Smooth muscle cell (in vitro differentiated cells): ENCODE results near the gene OSBPL6. TPM values are rescaled to one million over a fixed set of nuclear protein-coding genes. Genes with fewer than 3 reads are reported as not detected.

Experiments
- DNase-seq: peaks from one replicate; lab custom pipeline; 2025; ENCODE audit not compliant: unreplicated experiment; lab: John Stamatoyannopoulos, UW
- H2AFZ ChIP-seq: fragments of 200-600 bp; sonication (generic); 2 replicates; pipeline ENCODE4 v1.6.0; 2016; ENCODE audit warnings: antibody characterized with exemption, low read depth, mild to moderate bottlenecking
- H3F3A ChIP-seq: fragments of 200-600 bp; sonication (generic); 2 replicates; pipeline ENCODE4 v1.6.0; 2017; ENCODE audit warnings: antibody characterized with exemption, low read depth
- H3K27ac ChIP-seq: fragments of 200-600 bp; sonication (generic); 2 replicates; pipeline ENCODE4 v1.5.1; 2016; ENCODE audit warnings: low read depth, mild to moderate bottlenecking
- H3K27me3 ChIP-seq: fragments of 200-600 bp; sonication (generic); 2 replicates; pipeline ENCODE4 v1.6.1; 2016; ENCODE audit warnings: low read depth, mild to moderate bottlenecking
- H3K36me3 ChIP-seq: fragments of 200-600 bp; sonication (generic); 2 replicates; pipeline ENCODE4 v1.5.1; 2016; ENCODE audit warnings: low read depth
- H3K4me1 ChIP-seq: fragments of 200-600 bp; sonication (generic); 2 replicates; pipeline ENCODE4 v1.5.1; 2016; ENCODE audit warnings: low read depth
- H3K4me2 ChIP-seq: fragments of 200-600 bp; sonication (generic); 2 replicates; pipeline ENCODE4 v1.6.0; 2016; ENCODE audit warnings: mild to moderate bottlenecking
- H3K4me3 ChIP-seq: fragments of 200-600 bp; sonication (generic); 2 replicates; pipeline ENCODE4 v1.5.1; 2016; ENCODE audit warnings: mild to moderate bottlenecking
- H3K79me2 ChIP-seq: fragments of 200-600 bp; sonication (generic); 2 replicates; pipeline ENCODE4 v1.6.0; 2016; ENCODE audit warnings: low read depth, mild to moderate bottlenecking
- H3K9ac ChIP-seq: fragments of 200-600 bp; sonication (generic); 2 replicates; pipeline ENCODE4 v1.6.0; 2016; ENCODE audit warnings: low read depth
- H3K9me3 ChIP-seq: fragments of 200-600 bp; sonication (generic); replicated peaks from 2 replicates; pipeline ENCODE4 v1.5.1; 2016; ENCODE audit warnings: low read depth
- H4K20me1 ChIP-seq: fragments of 200-600 bp; sonication (generic); 2 replicates; pipeline ENCODE4 v1.6.0; 2016; ENCODE audit warnings: low read depth
- CTCF ChIP-seq: fragments of 200-600 bp; sonication (generic); IDR thresholded peaks from 2 replicates; pipeline ENCODE4 v1.5.1; 2017; ENCODE audit warnings: borderline replicate concordance, mild to moderate bottlenecking, antibody characterized with exemption; ENCODE audit not compliant: insufficient read depth, poor library complexity, severe bottlenecking
- WGBS: methylation state at CpG from one replicate; pipeline ENCODE4 v1.1.7; 2016; ENCODE audit warnings: low lambda C conversion rate; 5-methylcytosine and 5-hydroxymethylcytosine counted together
- polyA plus RNA-seq: library from polyadenylated mRNA; unstranded; fragments of >200 nt; fragmentation: Nextera tagmentation; extraction: Ambion mirVana; gene quantifications from 2 replicates; pipeline ENCODE4 v1.2.1, GENCODE V29; 2016
- total RNA-seq: library from RNA; depleted of rRNA; stranded (reverse); fragments of >200 nt; gene quantifications from 2 replicates; pipeline ENCODE4 v1.2.3, GENCODE V29; 2014

OSBPL6 gene
- total and polyA plus RNA-seq, 2 experiments from 2014 or later, result 7.4 to 7.6 TPM

- Histone ChIP-seq H3K4me2 (no peak overlapping the region), H3K27ac (no peak overlapping the region), H3K9ac (no peak overlapping the region), H3K4me1 (no peaks in the 10 kb centered on the region), H3K4me3 (no peak overlapping the region), H3K27me3 (no peaks in the 10 kb centered on the region), H2AFZ (no peak overlapping the region), H3K36me3 (no peaks in the 10 kb centered on the region), H3K79me2 (no peaks in the 10 kb centered on the region), H3K9me3 (no peaks in the 10 kb centered on the region), H3F3A (no peaks in the 10 kb centered on the region), H4K20me1 (no peaks in the 10 kb centered on the region)
- TF ChIP-seq CTCF, result no peak
- 73% methylated on average over 7 of the region's 7 CpGs for WGBS
- DNase-seq, result no peak
Observed at GRCh38 chr2:178388287-178388686, 194.0 kb downstream of the OSBPL6 start.

- H3K4me3 ChIP-seq, result no peak overlapping the region
- DNase-seq, result no peak
- no peaks in the 10 kb centered on the region for H3K4me1 ChIP-seq
- H3K79me2 ChIP-seq, result no peaks in the 10 kb centered on the region
- H3K36me3 ChIP-seq, result no peaks in the 10 kb centered on the region
- no peak for TF ChIP-seq CTCF
- H2AFZ ChIP-seq, result no peak overlapping the region
- H3K27me3 ChIP-seq, result no peaks in the 10 kb centered on the region
- H3K4me2 ChIP-seq, result no peak overlapping the region
- no peaks in the 10 kb centered on the region for H3K9me3 ChIP-seq
- WGBS, result 64% methylated on average over 4 of the region's 4 CpGs
- H3K27ac ChIP-seq, result no peak overlapping the region
- H3K9ac ChIP-seq, result no peak overlapping the region
- no peaks in the 10 kb centered on the region for H3F3A ChIP-seq
- H4K20me1 ChIP-seq, result no peaks in the 10 kb centered on the region
Observed at GRCh38 chr2:178391701-178392100, 197.4 kb downstream of the OSBPL6 start.

- no peak overlapping the region for H3K27ac ChIP-seq
- no peak overlapping the region for H3K9ac ChIP-seq
- H3K36me3 ChIP-seq, result no peaks in the 10 kb centered on the region
- H3F3A ChIP-seq, result no peaks in the 10 kb centered on the region
- no peaks in the 10 kb centered on the region for H3K27me3 ChIP-seq
- no peaks in the 10 kb centered on the region for H3K4me1 ChIP-seq
- WGBS, result 97% methylated on average over 3 of the region's 3 CpGs
- DNase-seq, result no peak
- H2AFZ ChIP-seq, result no peak overlapping the region
- no peak overlapping the region for H3K4me3 ChIP-seq
- no peaks in the 10 kb centered on the region for H3K79me2 ChIP-seq
- no peaks in the 10 kb centered on the region for H3K9me3 ChIP-seq
- TF ChIP-seq CTCF, result no peak
- no peak overlapping the region for H3K4me2 ChIP-seq
- H4K20me1 ChIP-seq, result no peaks in the 10 kb centered on the region
Observed at GRCh38 chr2:178392215-178392614, 197.9 kb downstream of the OSBPL6 start.

- Histone ChIP-seq H3K4me2 (no peak overlapping the region), H3K79me2 (no peaks in the 10 kb centered on the region), H2AFZ (no peak overlapping the region), H4K20me1 (no peaks in the 10 kb centered on the region), H3K4me3 (no peak overlapping the region), H3K27me3 (no peaks in the 10 kb centered on the region), H3K4me1 (no peaks in the 10 kb centered on the region), H3K27ac (no peak overlapping the region), H3F3A (no peaks in the 10 kb centered on the region), H3K9me3 (no peaks in the 10 kb centered on the region), H3K9ac (no peak overlapping the region), H3K36me3 (no peaks in the 10 kb centered on the region)
- no peak for TF ChIP-seq CTCF
- DNase-seq, result no peak
Observed at GRCh38 chr2:178394859-178395258, 200.5 kb downstream of the OSBPL6 start.
